Spleen (tissue), 11 donors: ENCODE data around the gene ZBED5. TPM values are rescaled to one million over a fixed set of nuclear protein-coding genes. Genes with fewer than 3 reads are reported as not detected.

Experiments
- DNase-seq: peaks from one replicate; pipeline ENCODE4 v3.0.0-alpha.2; 2020
- H3K27ac ChIP-seq, 8 donors: fragments of 200-600 bp; sonication (generic) in 7 of 8; 1 replicate in 4 of 8; 2 replicates in 4 of 8; pipeline versions ENCODE4 v1.5.0 to v1.8.0; 2016 to 2021; ENCODE audit warnings: inconsistent platforms in 4 of 8, mild to moderate bottlenecking in 4 of 8, moderate library complexity in 1 of 8
- H3K27me3 ChIP-seq, 7 donors: fragments of 200-600 bp; sonication (generic) in 6 of 7; replicated peaks in 1 of 7; 1 replicate in 4 of 7; 2 replicates in 3 of 7; pipeline versions ENCODE4 v1.5.0 to v1.8.0; 2016 to 2021; ENCODE audit warnings: inconsistent platforms in 3 of 7, mild to moderate bottlenecking in 1 of 7
- H3K36me3 ChIP-seq, 6 donors: fragments of 200-600 bp; sonication (generic) in 5 of 6; 1 replicate in 4 of 6; 2 replicates in 2 of 6; pipeline versions ENCODE4 v1.5.0 to v1.8.0; 2016 to 2021; ENCODE audit warnings: inconsistent platforms in 2 of 6
- H3K4me1 ChIP-seq, 6 donors: fragments of 200-600 bp; sonication (generic) in 5 of 6; 1 replicate in 3 of 6; 2 replicates in 3 of 6; pipeline versions ENCODE4 v1.5.0 to v1.8.0; 2016 to 2021; ENCODE audit warnings: inconsistent platforms in 3 of 6
- H3K4me3 ChIP-seq, 8 donors: fragments of 200-600 bp; sonication (generic) in 7 of 8; 1 replicate in 4 of 8; 2 replicates in 4 of 8; pipeline versions ENCODE4 v1.5.0 to v1.8.0; 2016 to 2021; ENCODE audit warnings: inconsistent platforms in 4 of 8, mild to moderate bottlenecking in 4 of 8, moderate library complexity in 2 of 8
- H3K9me3 ChIP-seq, 8 donors: fragments of 200-600 bp; sonication (generic) in 7 of 8; 1 replicate in 4 of 8; 2 replicates in 4 of 8; pipeline versions ENCODE4 v1.5.0 to v1.8.0; 2016 to 2021; ENCODE audit warnings: inconsistent platforms in 4 of 8
- CTCF ChIP-seq, 11 experiments: fragments of 200-600 bp in 7 of 11; fragments of 450-650 bp in 4 of 11; sonication (generic) in 4 of 11; IDR thresholded peaks in 8 of 11; conservative IDR thresholded peaks in 3 of 11; 1 replicate in 7 of 11; 2 replicates in 4 of 11; pipeline versions ENCODE4 v1.4.0 to v1.8.0; 2016 to 2021; ENCODE audit warnings: antibody characterized with exemption in 11 of 11, inconsistent platforms in 4 of 11, mild to moderate bottlenecking in 1 of 11
- POLR2A ChIP-seq, 3 donors: fragments of 450-650 bp; IDR thresholded peaks; one replicate each; pipeline ENCODE4 v1.5.1; 2017; ENCODE audit warnings: antibody characterized with exemption in 3 of 3, mild to moderate bottlenecking in 1 of 3
- POLR2AphosphoS5 ChIP-seq, 3 donors: sonication (generic); formaldehyde crosslinking; IDR thresholded peaks; one replicate each; pipeline ENCODE4 v1.5.1; 2017; ENCODE audit warnings: antibody characterized with exemption in 3 of 3
- WGBS, 5 donors: extraction: QIAGEN DNeasy Blood & Tissue Kit in 3 of 5; methylation state at CpG; one replicate each; pipeline versions ENCODE4 v1.1.5 to v1.1.7; 2013 to 2018; 5-methylcytosine and 5-hydroxymethylcytosine counted together
- intact Hi-C: fragments of 100-400 bp; cut with DNase I; formaldehyde crosslinking; loops from one replicate; pipeline ENCODE4 v1.15.0; 2023; ENCODE audit warnings: low total_unique reads
- polyA plus RNA-seq, 3 donors: library from polyadenylated mRNA; stranded (reverse); fragments of 200-250 nt; gene quantifications; one replicate each; pipeline ENCODE4 v1.2.1, GENCODE V29; 2013
- total RNA-seq, 7 donors: library from RNA; depleted of rRNA in 3 of 7; stranded (reverse); fragments of >200 nt in 3 of 7; fragmentation: NEBNext Ultra II Directional in 4 of 7; extraction: Animal tissue kit (Norgen Biotek cat#: 25700) in 4 of 7; gene quantifications; one replicate each; pipeline versions ENCODE4 v1.1.0 to v1.2.1, GENCODE V29; 2016 to 2021
- donor health status: healthy with polysubstance abuse.
- donor health status: DM: no; HTN: no; CAD: no; lungs with moderate emphysema.
- donor health status: DM: no; HTN: no; CAD: no.
- donor health status: Bipolar disorder and iron deficiency.
- donor health status: healthy.
- donor health status: DM: no; HTN: no; CAD: no.
- donor health status: DM: yes; HTN: yes; CAD: no.

The ZBED5 gene
- total and polyA plus RNA-seq, 10 donors: 43.5 to 83.8 (median 63.6) TPM

- intact Hi-C loops: no loop called here
- H3K27me3 ChIP-seq: no peaks in the 10 kb centered on the region
- DNase-seq: no peak
- no peaks in the 10 kb centered on the region for H3K9me3 ChIP-seq
- no peak overlapping the region for H3K27ac ChIP-seq
- no peaks in the 10 kb centered on the region for H3K36me3 ChIP-seq
- H3K4me3 ChIP-seq: no peak overlapping the region
- H3K4me1 ChIP-seq: peaks cover 0 to 7% (median 1%) of the 10 kb centered on the region in 6 donors
- 88 to 100% (median 91%) methylated on average over 1 of the region's 1 CpG for WGBS, 5 donors
- no peak for TF ChIP-seq POLR2AphosphoS5 (IDR thresholded peaks at IDR 0.05)
- no peak for TF ChIP-seq CTCF (IDR thresholded peaks at IDR 0.05 in 8 of 11, conservative IDR thresholded peaks at IDR 0.05 in 3 of 11)
- TF ChIP-seq POLR2A (IDR thresholded peaks at IDR 0.05): no peak
Observed at GRCh38 chr11:10818594-10818993, 39.3 kb downstream of the ZBED5 start.

GRCh38 chr11:10813945-10814344 is 43.9 kb downstream of the ZBED5 start:
- Histone ChIP-seq H3K4me1 (peaks cover 0 to 15% (median 8%) of the 10 kb centered on the region in 6 donors), H3K36me3 (no peaks in the 10 kb centered on the region), H3K9me3 (no peaks in the 10 kb centered on the region), H3K27me3 (no peaks in the 10 kb centered on the region), H3K4me3 (no peak overlapping the region), H3K27ac (no peak overlapping the region)
- no peak for DNase-seq
- intact Hi-C loops: no loop called here
- no peak for TF ChIP-seq CTCF (IDR thresholded peaks at IDR 0.05 in 8 of 11, conservative IDR thresholded peaks at IDR 0.05 in 3 of 11)
- TF ChIP-seq POLR2AphosphoS5 (IDR thresholded peaks at IDR 0.05): no peak
- TF ChIP-seq POLR2A (IDR thresholded peaks at IDR 0.05): no peak

DNA sequence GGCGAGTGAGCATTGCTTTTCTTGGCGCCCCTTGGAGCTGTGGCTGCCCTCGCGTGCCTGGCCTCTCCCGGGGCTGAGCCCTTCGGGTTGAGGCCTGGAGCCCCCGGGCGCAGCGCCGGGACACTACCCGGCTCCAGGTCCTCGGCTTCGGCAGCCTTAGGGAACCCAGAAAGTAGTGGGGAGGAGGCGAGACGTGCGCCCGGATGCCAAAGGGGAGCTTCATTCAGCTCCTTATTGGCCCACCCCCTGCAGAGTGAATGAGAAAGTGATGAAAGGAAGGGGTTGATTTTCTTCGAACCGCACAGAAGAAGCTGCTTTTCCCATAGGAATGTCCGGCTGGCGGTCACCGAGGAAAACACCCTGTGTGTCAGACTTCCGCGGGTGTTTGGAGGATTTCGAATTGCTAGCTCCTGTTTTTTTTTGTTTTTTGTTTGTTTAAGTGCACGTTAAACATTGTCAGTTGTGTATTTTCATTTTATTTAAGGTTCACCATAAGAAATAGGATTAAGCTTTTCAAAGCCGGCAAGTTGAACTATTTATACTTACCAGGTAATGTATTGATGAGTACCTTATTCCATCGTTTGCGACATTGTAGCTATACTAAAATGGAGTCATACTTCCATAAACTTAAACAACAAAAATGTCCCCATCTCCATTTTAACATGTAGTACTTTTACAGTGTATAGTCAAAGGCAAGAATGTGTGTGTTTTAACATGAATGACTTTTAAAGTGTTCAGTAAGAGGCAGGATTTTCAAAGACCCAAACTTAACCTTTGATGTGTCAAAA is 48.3 kb downstream of the ZBED5 start:
- Histone ChIP-seq H3K4me1 (peaks cover 28 to 47% (median 38%) of the 10 kb centered on the region in 6 donors), H3K36me3 (peaks cover 0 to 27% (median 24%) of the 10 kb centered on the region in 6 donors), H3K27me3 (no peaks in the 10 kb centered on the region), H3K9me3 (no peaks in the 10 kb centered on the region), H3K27ac (peak overlapping the region; percentile 99 to 100 (median 100)), H3K4me3 (peak overlapping the region; percentile 53 to 98 (median 89))
- DNase-seq: peak; percentile 91
- intact Hi-C loops: loop anchor here (5.0 to 10.0 kb wide), 2 partner anchors 43 to 55 kb away; partner anchors contain the start of gene CTR9
- TF ChIP-seq POLR2AphosphoS5 (IDR thresholded peaks at IDR 0.05) (no peak), CTCF (IDR thresholded peaks at IDR 0.05 in 8 of 11, conservative IDR thresholded peaks at IDR 0.05 in 3 of 11) (no peak), POLR2A (IDR thresholded peaks at IDR 0.05) (no peak)
- WGBS, 5 donors: 2 to 5% (median 3%) methylated on average over 27 to 29 of the region's 29 CpGs
